GM12873 (cell line): ENCODE measurements around the gene FAM124A.

Experiments used
- TF ChIP-seq, protein P1 (sequence below): IDR thresholded peaks from 2 replicates; pipeline ENCODE4 v1.5.1; 2012; ENCODE audit warnings: low read depth, mild to moderate bottlenecking, moderate library complexity, low read length, control low read depth; ENCODE audit not compliant: insufficient read depth; ENCODE audit errors: missing control alignments

The FAM124A gene

DNA sequence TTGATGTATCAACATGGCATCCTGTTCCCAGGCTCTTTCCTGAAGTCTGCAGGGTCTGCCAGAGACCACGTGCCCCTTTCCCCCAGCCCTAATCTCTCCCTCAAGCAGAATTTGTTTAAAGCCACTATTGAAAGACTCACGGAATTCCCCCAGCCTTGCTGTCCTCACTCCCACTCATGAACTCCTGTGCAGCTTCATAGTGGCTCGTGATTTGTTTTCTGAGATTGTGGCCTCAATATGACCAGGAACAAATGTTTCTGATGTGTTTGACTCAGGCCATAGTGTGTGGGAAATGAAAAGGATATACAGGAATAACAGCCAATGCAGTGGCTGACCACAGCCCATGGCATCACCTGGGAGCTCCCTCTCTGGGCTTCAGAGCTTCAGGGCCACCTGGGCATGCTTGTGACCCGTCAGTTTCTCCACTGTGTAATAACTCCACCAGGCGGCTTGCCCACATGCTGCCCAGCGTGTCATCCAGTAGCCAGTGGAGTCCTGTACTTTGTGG, 109.2 kb downstream of the FAM124A start:
- TF ChIP-seq, protein P1, sequence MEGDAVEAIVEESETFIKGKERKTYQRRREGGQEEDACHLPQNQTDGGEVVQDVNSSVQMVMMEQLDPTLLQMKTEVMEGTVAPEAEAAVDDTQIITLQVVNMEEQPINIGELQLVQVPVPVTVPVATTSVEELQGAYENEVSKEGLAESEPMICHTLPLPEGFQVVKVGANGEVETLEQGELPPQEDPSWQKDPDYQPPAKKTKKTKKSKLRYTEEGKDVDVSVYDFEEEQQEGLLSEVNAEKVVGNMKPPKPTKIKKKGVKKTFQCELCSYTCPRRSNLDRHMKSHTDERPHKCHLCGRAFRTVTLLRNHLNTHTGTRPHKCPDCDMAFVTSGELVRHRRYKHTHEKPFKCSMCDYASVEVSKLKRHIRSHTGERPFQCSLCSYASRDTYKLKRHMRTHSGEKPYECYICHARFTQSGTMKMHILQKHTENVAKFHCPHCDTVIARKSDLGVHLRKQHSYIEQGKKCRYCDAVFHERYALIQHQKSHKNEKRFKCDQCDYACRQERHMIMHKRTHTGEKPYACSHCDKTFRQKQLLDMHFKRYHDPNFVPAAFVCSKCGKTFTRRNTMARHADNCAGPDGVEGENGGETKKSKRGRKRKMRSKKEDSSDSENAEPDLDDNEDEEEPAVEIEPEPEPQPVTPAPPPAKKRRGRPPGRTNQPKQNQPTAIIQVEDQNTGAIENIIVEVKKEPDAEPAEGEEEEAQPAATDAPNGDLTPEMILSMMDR = no peak

DNA sequence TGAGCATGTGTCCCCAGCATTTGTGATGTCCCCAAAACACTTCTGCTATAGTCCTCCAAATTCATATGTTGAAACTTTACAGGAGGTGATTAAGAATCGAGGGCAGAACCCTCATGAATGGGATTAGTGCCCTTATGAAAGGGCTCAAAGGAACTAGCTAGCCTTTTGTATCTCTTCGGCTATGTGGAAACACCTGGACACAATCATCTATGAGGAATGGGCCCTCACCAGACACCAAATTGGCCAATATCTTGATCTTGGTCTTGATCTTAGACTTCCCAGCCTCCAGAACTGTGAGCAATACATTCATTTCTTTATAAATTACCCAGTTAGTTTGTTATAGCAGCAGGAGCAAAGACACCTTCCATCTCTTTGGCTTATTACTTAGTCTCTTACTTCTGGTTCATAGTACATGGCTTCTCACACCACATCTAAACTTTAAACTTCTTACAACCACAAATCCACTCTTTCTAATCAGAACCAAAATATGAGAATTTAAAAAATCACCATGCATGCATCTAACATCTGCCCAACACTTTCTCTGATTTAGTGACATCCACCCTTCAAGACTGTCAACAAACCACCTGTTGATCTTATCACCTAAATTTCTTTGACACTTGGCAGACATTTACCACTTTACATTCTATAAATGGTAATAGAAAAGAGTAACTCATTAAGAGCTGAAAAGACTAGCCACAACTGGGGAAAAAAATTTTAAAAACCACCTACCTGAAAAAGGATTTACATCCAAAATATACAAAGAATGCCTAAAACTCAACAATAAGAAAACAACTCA, 110.6 kb downstream of the FAM124A start:
- TF ChIP-seq, protein P1 = no peak

DNA sequence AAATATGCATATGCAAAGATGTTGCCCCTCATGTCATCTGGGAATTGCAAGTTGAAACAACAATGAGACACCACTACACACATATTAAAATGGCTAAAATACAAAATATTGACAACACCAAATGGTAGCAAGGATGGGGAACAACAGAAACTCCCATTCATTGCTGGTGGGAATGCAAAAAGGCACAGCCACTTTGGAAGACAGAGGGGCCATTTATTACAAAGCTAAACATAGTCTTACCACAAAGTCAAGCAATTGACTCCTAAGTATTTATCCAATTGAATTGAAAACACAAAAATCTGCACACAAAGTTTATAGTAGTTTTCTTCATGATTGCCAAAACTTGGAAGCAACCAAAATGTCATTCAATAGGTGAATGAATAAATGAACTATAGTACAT, 111.2 kb downstream of the FAM124A start:
- TF ChIP-seq, protein P1 = no peak

DNA sequence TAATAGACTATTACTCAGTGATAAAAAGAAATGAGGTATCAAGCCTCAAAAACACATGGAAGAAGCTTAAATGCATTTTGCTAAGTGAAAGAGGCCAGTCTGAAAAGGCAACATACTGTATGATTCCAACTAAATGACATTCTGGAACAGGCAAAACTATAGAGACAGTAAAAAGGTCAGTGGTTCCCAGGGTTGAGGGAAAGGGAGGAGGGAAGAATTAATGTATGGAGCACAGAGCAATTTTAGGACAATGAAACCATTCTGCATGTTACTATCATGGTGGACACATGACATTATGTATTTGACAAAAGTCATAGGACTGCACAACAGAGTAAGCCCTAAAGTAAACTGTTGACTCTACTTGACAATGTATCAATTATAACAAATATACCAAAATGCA, 111.6 kb downstream of the FAM124A start:
- TF ChIP-seq, protein P1 = no peak
